Liver (tissue), 9 donors: ENCODE data around the gene KIF22. TPM values are rescaled to one million over a fixed set of nuclear protein-coding genes. Genes with fewer than 3 reads are reported as not detected.

Experiments used
- DNase-seq: peaks from one replicate; pipeline ENCODE4 v3.0.0-alpha.2; 2017; ENCODE audit warnings: low spot score
- H3K27ac ChIP-seq, 2 donors: one replicate each; pipeline ENCODE4 v1.7.0; 2013; ENCODE audit warnings: inconsistent platforms in 2 of 2, low read length in 2 of 2, control low read depth in 1 of 2, low read depth in 1 of 2, mild to moderate bottlenecking in 1 of 2
- H3K27me3 ChIP-seq, 4 donors: one replicate each; pipeline versions ENCODE4 v1.6.1 to v1.7.0; 2013; ENCODE audit warnings: low read length in 3 of 4, inconsistent platforms in 1 of 4, mild to moderate bottlenecking in 1 of 4, moderate library complexity in 1 of 4; ENCODE audit not compliant: control insufficient read depth in 4 of 4, insufficient read depth in 4 of 4
- H3K36me3 ChIP-seq, 4 donors: one replicate each; pipeline versions ENCODE4 v1.6.1 to v1.7.0; 2013; ENCODE audit warnings: low read length in 3 of 4, mild to moderate bottlenecking in 3 of 4, low read depth in 1 of 4, moderate library complexity in 1 of 4; ENCODE audit not compliant: control insufficient read depth in 4 of 4, insufficient read depth in 3 of 4
- H3K4me1 ChIP-seq, 4 donors: one replicate each; pipeline versions ENCODE4 v1.6.1 to v1.7.0; 2013; ENCODE audit warnings: low read length in 3 of 4, mild to moderate bottlenecking in 3 of 4, moderate library complexity in 1 of 4; ENCODE audit not compliant: control insufficient read depth in 4 of 4, insufficient read depth in 4 of 4
- H3K4me3 ChIP-seq, 3 donors: one replicate each; pipeline versions ENCODE4 v1.6.1 to v1.7.0; 2013; ENCODE audit warnings: low read length in 3 of 3, control low read depth in 1 of 3, low read depth in 1 of 3, mild to moderate bottlenecking in 1 of 3
- H3K9ac ChIP-seq, 2 donors: one replicate each; pipeline ENCODE4 v1.7.0; 2013; ENCODE audit warnings: low read length in 2 of 2, mild to moderate bottlenecking in 2 of 2, moderate library complexity in 2 of 2, control low read depth in 1 of 2, low read depth in 1 of 2
- H3K9me3 ChIP-seq, 4 donors: one replicate each; pipeline versions ENCODE4 v1.6.1 to v1.7.0; 2013; ENCODE audit warnings: low read length in 3 of 4; ENCODE audit not compliant: control insufficient read depth in 4 of 4
- EGR1 ChIP-seq, 2 donors: IDR thresholded peaks; 2 replicates each; pipeline ENCODE4 v1.6.1; 2016 to 2018; ENCODE audit warnings: antibody characterized with exemption in 2 of 2, low read depth in 2 of 2
- FOXA1 ChIP-seq: IDR thresholded peaks from 2 replicates; pipeline ENCODE4 v1.6.1; 2016; ENCODE audit warnings: antibody characterized with exemption
- FOXA2 ChIP-seq: IDR thresholded peaks from 2 replicates; pipeline ENCODE4 v1.6.1; 2016; ENCODE audit warnings: antibody characterized with exemption
- GABPA ChIP-seq, 2 donors: IDR thresholded peaks in 1 of 2; conservative IDR thresholded peaks in 1 of 2; 2 replicates each; pipeline ENCODE4 v1.6.1; 2016; ENCODE audit warnings: antibody characterized with exemption in 2 of 2, mild to moderate bottlenecking in 1 of 2, moderate library complexity in 1 of 2
- HNF4A ChIP-seq, 2 donors: conservative IDR thresholded peaks; 2 replicates each; pipeline ENCODE4 v1.6.1; 2016; ENCODE audit warnings: antibody characterized with exemption in 2 of 2, mild to moderate bottlenecking in 2 of 2
- HNF4G ChIP-seq: IDR thresholded peaks from 2 replicates; pipeline ENCODE4 v1.6.1; 2016; ENCODE audit warnings: antibody characterized with exemption
- JUND ChIP-seq, 2 donors: IDR thresholded peaks; 2 replicates each; pipeline ENCODE4 v1.6.1; 2016; ENCODE audit warnings: antibody characterized with exemption in 2 of 2
- NR2F2 ChIP-seq: IDR thresholded peaks from 2 replicates; pipeline ENCODE4 v1.6.1; 2016; ENCODE audit warnings: antibody characterized with exemption
- RAD21 ChIP-seq, 2 donors: IDR thresholded peaks; 2 replicates each; pipeline ENCODE4 v1.6.1; 2016; ENCODE audit warnings: antibody characterized with exemption in 2 of 2, mild to moderate bottlenecking in 2 of 2
- RXRA ChIP-seq, 2 donors: IDR thresholded peaks; 2 replicates each; pipeline ENCODE4 v1.6.1; 2017 to 2018; ENCODE audit warnings: antibody characterized with exemption in 2 of 2, mild to moderate bottlenecking in 1 of 2
- SP1 ChIP-seq: IDR thresholded peaks from 2 replicates; pipeline ENCODE4 v1.6.1; 2018; ENCODE audit warnings: antibody characterized with exemption, mild to moderate bottlenecking
- TAF1 ChIP-seq: conservative IDR thresholded peaks from 2 replicates; pipeline ENCODE4 v1.6.1; 2016; ENCODE audit warnings: antibody characterized with exemption, mild to moderate bottlenecking
- YY1 ChIP-seq: IDR thresholded peaks from 2 replicates; pipeline ENCODE4 v1.6.1; 2016; ENCODE audit warnings: antibody characterized with exemption, mild to moderate bottlenecking
- WGBS: extraction: QIAGEN DNeasy Blood & Tissue Kit; methylation state at CpG from one replicate; pipeline ENCODE4 v1.1.7; 2013; 5-methylcytosine and 5-hydroxymethylcytosine counted together
- polyA plus RNA-seq, 2 donors: library from polyadenylated mRNA; stranded (reverse) in 1 of 2; unstranded in 1 of 2; fragments of 200-250 nt in 1 of 2; fragments of >200 nt in 1 of 2; fragmentation: Nextera tagmentation in 1 of 2; extraction: Ambion mirVana in 1 of 2; gene quantifications; one replicate each; pipeline versions ENCODE4 v1.2.1 to v1.2.3, GENCODE V29; 2013 to 2015
- total RNA-seq, 2 donors: library from RNA; depleted of rRNA; stranded (reverse); fragments of >200 nt; gene quantifications; one replicate each; pipeline ENCODE4 v1.2.3, GENCODE V29; 2014
- TF ChIP-seq, protein P1 (sequence below): IDR thresholded peaks from 2 replicates; pipeline ENCODE4 v1.6.1; 2016; ENCODE audit warnings: antibody characterized with exemption
- TF ChIP-seq, protein P2 (sequence below): IDR thresholded peaks from 2 replicates; pipeline ENCODE4 v1.6.1; 2016; ENCODE audit warnings: antibody characterized with exemption
- TF ChIP-seq, protein P3 (sequence below): IDR thresholded peaks from 2 replicates; pipeline ENCODE4 v1.6.1; 2016; ENCODE audit warnings: antibody characterized with exemption
- donor health status: healthy.
- donor health status: healthy.
- donor health status: healthy.
- donor health status: healthy.
- donor health status: healthy.

KIF22 gene
- total and polyA plus RNA-seq, 4 donors: 15.0 to 80.1 (median 49.3) TPM

DNA sequence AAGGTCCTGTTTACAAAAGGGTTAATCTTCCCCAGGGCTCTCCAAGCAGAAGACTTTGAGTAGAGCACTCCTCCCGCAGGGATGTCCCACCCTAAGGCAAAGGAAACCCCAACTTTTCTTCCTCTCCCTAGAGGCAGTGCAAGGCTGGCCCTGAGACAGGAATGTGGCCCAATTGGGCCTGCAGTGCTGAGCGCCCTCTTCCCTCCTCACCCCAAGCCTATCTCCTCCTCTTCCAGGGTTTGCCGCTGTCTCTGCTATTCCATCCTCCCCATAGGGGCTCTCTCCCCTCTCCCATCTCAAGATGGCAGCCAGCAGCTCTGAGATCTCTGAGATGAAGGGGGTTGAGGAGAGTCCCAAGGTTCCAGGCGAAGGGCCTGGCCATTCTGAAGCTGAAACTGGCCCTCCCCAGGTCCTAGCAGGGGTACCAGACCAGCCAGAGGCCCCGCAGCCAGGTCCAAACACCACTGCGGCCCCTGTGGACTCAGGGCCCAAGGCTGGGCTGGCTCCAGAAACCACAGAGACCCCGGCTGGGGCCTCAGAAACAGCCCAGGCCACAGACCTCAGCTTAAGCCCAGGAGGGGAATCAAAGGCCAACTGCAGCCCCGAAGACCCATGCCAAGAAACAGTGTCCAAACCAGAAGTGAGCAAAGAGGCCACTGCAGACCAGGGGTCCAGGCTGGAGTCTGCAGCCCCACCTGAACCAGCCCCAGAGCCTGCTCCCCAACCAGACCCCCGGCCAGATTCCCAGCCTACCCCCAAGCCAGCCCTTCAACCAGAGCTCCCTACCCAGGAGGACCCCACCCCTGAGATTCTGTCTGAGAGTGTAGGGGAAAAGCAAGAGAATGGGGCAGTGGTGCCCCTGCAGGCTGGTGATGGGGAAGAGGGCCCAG lies 22.4 kb downstream of the KIF22 start:
- Histone ChIP-seq H3K4me3 (no peak overlapping the region), H3K9me3 (no peaks in the 10 kb centered on the region), H3K9ac (no peak overlapping the region), H3K27ac (no peak overlapping the region), H3K36me3 (peaks cover 2 to 10% (median 4%) of the 10 kb centered on the region in 4 donors), H3K27me3 (no peaks in the 10 kb centered on the region), H3K4me1 (peaks cover 18 to 56% (median 36%) of the 10 kb centered on the region in 4 donors)
- DNase-seq: no peak
- TF ChIP-seq YY1: no peak
- TF ChIP-seq NR2F2: no peak
- no peak for TF ChIP-seq HNF4A (conservative IDR thresholded peaks at IDR 0.05)
- TF ChIP-seq JUND (IDR thresholded peaks at IDR 0.05): no peak
- TF ChIP-seq TAF1: no peak
- TF ChIP-seq, protein P1, sequence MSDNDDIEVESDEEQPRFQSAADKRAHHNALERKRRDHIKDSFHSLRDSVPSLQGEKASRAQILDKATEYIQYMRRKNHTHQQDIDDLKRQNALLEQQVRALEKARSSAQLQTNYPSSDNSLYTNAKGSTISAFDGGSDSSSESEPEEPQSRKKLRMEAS: no peak
- 87% methylated on average over 9 of the region's 9 CpGs for WGBS

DNA sequence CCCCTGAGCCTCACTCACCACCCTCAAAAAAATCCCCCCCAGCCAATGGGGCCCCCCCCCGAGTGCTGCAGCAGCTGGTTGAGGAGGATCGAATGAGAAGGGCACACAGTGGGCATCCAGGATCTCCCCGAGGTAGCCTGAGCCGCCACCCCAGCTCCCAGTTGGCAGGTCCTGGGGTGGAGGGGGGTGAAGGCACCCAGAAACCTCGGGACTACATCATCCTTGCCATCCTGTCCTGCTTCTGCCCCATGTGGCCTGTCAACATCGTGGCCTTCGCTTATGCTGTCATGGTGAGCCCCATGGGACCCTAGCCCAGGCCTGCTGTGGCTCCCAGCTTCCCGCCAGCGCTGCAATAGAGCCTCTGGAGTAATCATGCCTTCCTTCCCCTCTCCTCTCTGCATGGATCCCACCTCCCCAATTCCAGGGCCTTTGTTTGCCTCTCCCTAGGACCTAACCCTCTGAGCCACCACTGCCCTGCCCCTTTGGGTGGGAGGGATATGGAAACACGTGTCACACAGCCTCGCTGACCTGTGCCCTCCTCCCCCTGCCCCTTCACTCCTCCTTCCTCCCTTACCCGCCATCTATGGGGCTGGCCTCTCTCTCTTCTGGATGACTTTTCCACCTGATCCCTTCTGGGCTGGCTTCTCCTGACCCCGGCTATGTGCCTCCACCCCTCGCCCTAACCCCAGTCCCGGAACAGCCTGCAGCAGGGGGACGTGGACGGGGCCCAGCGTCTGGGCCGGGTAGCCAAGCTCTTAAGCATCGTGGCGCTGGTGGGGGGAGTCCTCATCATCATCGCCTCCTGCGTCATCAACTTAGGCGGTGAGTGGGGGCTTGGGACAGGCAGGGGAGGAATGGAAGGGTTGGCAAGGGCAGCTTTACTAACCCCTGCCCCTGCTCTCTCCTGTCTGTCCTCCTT lies 23.4 kb downstream of the KIF22 start:
- Histone ChIP-seq H3K36me3 (peaks cover 0 to 6% (median 4%) of the 10 kb centered on the region in 4 donors), H3K4me3 (no peak overlapping the region), H3K9me3 (no peaks in the 10 kb centered on the region), H3K4me1 (peaks cover 16 to 51% (median 32%) of the 10 kb centered on the region in 4 donors), H3K27me3 (no peaks in the 10 kb centered on the region), H3K9ac (no peak overlapping the region), H3K27ac (no peak overlapping the region)
- DNase-seq: no peak
- WGBS: 86% methylated on average over 24 of the region's 24 CpGs
- TF ChIP-seq SP1: no peak
- no peak for TF ChIP-seq GABPA (IDR thresholded peaks at IDR 0.05 in 1 of 2, conservative IDR thresholded peaks at IDR 0.05 in 1 of 2)
- TF ChIP-seq, protein P1: no peak
- TF ChIP-seq JUND (IDR thresholded peaks at IDR 0.05): no peak
- no peak for TF ChIP-seq HNF4G
- TF ChIP-seq RAD21 (IDR thresholded peaks at IDR 0.05): no peak
- TF ChIP-seq RXRA (IDR thresholded peaks at IDR 0.05): no peak
- no peak for TF ChIP-seq FOXA2

DNA sequence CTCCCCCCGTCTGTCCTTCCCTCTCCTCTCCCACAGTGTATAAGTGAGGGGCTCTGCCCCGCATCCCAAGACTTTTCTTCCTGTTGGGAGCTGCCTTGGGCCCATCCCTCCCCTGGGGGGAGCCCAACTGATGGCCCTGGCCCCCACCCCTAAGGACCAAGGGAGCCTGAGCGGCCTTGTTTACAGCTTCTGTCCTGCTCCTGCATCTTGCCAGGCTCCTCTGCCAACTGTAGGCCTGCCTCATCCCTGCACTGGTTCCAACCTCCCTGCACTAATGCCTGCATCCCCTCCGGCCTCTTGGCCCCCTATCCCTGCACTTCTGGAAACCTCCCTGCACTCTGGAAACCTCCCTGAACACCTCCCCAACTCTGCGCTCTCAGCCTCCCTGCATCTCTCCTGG lies 24.0 kb downstream of the KIF22 start:
- Histone ChIP-seq H3K9me3 (no peaks in the 10 kb centered on the region), H3K9ac (no peak overlapping the region), H3K4me1 (peaks cover 15 to 51% (median 34%) of the 10 kb centered on the region in 4 donors), H3K4me3 (no peak overlapping the region), H3K27me3 (no peaks in the 10 kb centered on the region), H3K36me3 (peaks cover 0 to 9% (median under 1%) of the 10 kb centered on the region in 4 donors), H3K27ac (no peak overlapping the region)
- no peak for DNase-seq
- WGBS: 86% methylated on average over 5 of the region's 5 CpGs
- no peak for TF ChIP-seq YY1
- TF ChIP-seq, protein P1: no peak
- no peak for TF ChIP-seq EGR1 (IDR thresholded peaks at IDR 0.05; ENCODE audit: low read depth in 2 of 2)
- no peak for TF ChIP-seq JUND (IDR thresholded peaks at IDR 0.05)
- TF ChIP-seq, protein P2, sequence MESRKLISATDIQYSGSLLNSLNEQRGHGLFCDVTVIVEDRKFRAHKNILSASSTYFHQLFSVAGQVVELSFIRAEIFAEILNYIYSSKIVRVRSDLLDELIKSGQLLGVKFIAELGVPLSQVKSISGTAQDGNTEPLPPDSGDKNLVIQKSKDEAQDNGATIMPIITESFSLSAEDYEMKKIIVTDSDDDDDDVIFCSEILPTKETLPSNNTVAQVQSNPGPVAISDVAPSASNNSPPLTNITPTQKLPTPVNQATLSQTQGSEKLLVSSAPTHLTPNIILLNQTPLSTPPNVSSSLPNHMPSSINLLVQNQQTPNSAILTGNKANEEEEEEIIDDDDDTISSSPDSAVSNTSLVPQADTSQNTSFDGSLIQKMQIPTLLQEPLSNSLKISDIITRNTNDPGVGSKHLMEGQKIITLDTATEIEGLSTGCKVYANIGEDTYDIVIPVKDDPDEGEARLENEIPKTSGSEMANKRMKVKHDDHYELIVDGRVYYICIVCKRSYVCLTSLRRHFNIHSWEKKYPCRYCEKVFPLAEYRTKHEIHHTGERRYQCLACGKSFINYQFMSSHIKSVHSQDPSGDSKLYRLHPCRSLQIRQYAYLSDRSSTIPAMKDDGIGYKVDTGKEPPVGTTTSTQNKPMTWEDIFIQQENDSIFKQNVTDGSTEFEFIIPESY: no peak
- no peak for TF ChIP-seq SP1
- TF ChIP-seq HNF4G: no peak
- no peak for TF ChIP-seq GABPA (IDR thresholded peaks at IDR 0.05 in 1 of 2, conservative IDR thresholded peaks at IDR 0.05 in 1 of 2)
- no peak for TF ChIP-seq FOXA1
- TF ChIP-seq, protein P3, sequence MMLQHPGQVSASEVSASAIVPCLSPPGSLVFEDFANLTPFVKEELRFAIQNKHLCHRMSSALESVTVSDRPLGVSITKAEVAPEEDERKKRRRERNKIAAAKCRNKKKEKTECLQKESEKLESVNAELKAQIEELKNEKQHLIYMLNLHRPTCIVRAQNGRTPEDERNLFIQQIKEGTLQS: no peak
